Measurements from ENCODE around the gene MMEL1.
"Not testable (repeated sequence)": the region's sequence is repeated elsewhere in the genome, so short reads cannot be mapped to it uniquely, and the experiment has no call there.

The MMEL1 gene

GRCh38 chr1:2580691-2581090, 52.1 kb downstream of the MMEL1 start:
- no peak for DNase-seq (ENCODE audit: extremely low read depth in 1 of 2, low read depth in 1 of 2)

- no peak for DNase-seq (ENCODE audit: extremely low read depth in 1 of 2, low read depth in 1 of 2)
Observed at GRCh38 chr1:2578758-2579118, 54.1 kb downstream of the MMEL1 start.

- not testable (repeated sequence) for DNase-seq (ENCODE audit: extremely low read depth in 1 of 2, low read depth in 1 of 2)
Observed at GRCh38 chr1:2577565-2578075, 55.2 kb downstream of the MMEL1 start.

GRCh38 chr1:2575801-2576663, 56.8 kb downstream of the MMEL1 start:
- no peak for DNase-seq (ENCODE audit: extremely low read depth in 1 of 2, low read depth in 1 of 2)

- DNase-seq (ENCODE audit: extremely low read depth in 1 of 2, low read depth in 1 of 2) = no peak
Observed at GRCh38 chr1:2574350-2574749, 58.5 kb downstream of the MMEL1 start.

GRCh38 chr1:2573250-2573920, 59.4 kb downstream of the MMEL1 start:
- DNase-seq (ENCODE audit: extremely low read depth in 1 of 2, low read depth in 1 of 2) = no peak

- no peak for DNase-seq (ENCODE audit: extremely low read depth in 1 of 2, low read depth in 1 of 2)
Observed at GRCh38 chr1:2571348-2571747, 61.5 kb downstream of the MMEL1 start.

- no peak for DNase-seq (ENCODE audit: extremely low read depth in 1 of 2, low read depth in 1 of 2)
Observed at GRCh38 chr1:2570332-2570731, 62.5 kb downstream of the MMEL1 start.

- not testable (repeated sequence) for DNase-seq (ENCODE audit: extremely low read depth in 1 of 2, low read depth in 1 of 2)
Observed at GRCh38 chr1:2569703-2570102, 63.1 kb downstream of the MMEL1 start.

- no peak for DNase-seq (ENCODE audit: extremely low read depth in 1 of 2, low read depth in 1 of 2)
Observed at GRCh38 chr1:2569060-2569459, 63.8 kb downstream of the MMEL1 start.

- not testable (repeated sequence) for DNase-seq (ENCODE audit: extremely low read depth in 1 of 2, low read depth in 1 of 2)
Observed at GRCh38 chr1:2568187-2568816, 64.5 kb downstream of the MMEL1 start.

- no peak for DNase-seq (ENCODE audit: extremely low read depth in 1 of 2, low read depth in 1 of 2)
Observed at GRCh38 chr1:2567083-2567679, 65.6 kb downstream of the MMEL1 start.

GRCh38 chr1:2566101-2567045, 66.4 kb downstream of the MMEL1 start:
- DNase-seq (ENCODE audit: extremely low read depth in 1 of 2, low read depth in 1 of 2) = no peak

- no peak for DNase-seq (ENCODE audit: extremely low read depth in 1 of 2, low read depth in 1 of 2)
Observed at GRCh38 chr1:2564815-2565374, 67.9 kb downstream of the MMEL1 start.

GRCh38 chr1:2564006-2564814, 68.6 kb downstream of the MMEL1 start:
- DNase-seq (ENCODE audit: extremely low read depth in 1 of 2, low read depth in 1 of 2) = no peak

- no peak for DNase-seq (ENCODE audit: extremely low read depth in 1 of 2, low read depth in 1 of 2)
Observed at GRCh38 chr1:2563205-2563604, 69.6 kb downstream of the MMEL1 start.

GRCh38 chr1:2561898-2562895, 70.6 kb downstream of the MMEL1 start:
- no peak for DNase-seq (ENCODE audit: extremely low read depth in 1 of 2, low read depth in 1 of 2)

GRCh38 chr1:2561446-2561845, 71.4 kb downstream of the MMEL1 start:
- DNase-seq (ENCODE audit: extremely low read depth in 1 of 2, low read depth in 1 of 2) = no peak
